HepG2 (cell line): ENCODE data around the gene CCDC183. TPM values are rescaled to one million over a fixed set of nuclear protein-coding genes. Genes with fewer than 3 reads are reported as not detected.

Experiments
- AFF4 ChIP-seq: sonication (generic); formaldehyde crosslinking; IDR thresholded peaks from 2 replicates; pipeline ENCODE4 v1.4.0; 2020; ENCODE audit warnings: missing genetic modification reagents
- CEBPG ChIP-seq: IDR thresholded peaks from 2 replicates; pipeline ENCODE4 v1.6.1; 2016
- FOXK1 ChIP-seq: sonication (generic); formaldehyde crosslinking; IDR thresholded peaks from 2 replicates; pipeline ENCODE4 v1.4.0; 2020; ENCODE audit warnings: low read depth, missing genetic modification reagents, borderline replicate concordance
- GPBP1L1 ChIP-seq: sonication (generic); formaldehyde crosslinking; IDR thresholded peaks from 2 replicates; pipeline ENCODE4 v1.5.0; 2020; ENCODE audit warnings: mild to moderate bottlenecking, missing genetic modification reagents
- NFIB ChIP-seq: sonication (generic); formaldehyde crosslinking; IDR thresholded peaks from 2 replicates; pipeline ENCODE4 v1.9.0; 2021; ENCODE audit warnings: missing genetic modification reagents, mild to moderate bottlenecking, borderline replicate concordance
- TOE1 ChIP-seq: sonication (generic); formaldehyde crosslinking; IDR thresholded peaks from 2 replicates; pipeline ENCODE4 v1.4.0; 2020; ENCODE audit warnings: mild to moderate bottlenecking, missing genetic modification reagents
- ZBTB39 ChIP-seq: sonication (generic); formaldehyde crosslinking; IDR thresholded peaks from 2 replicates; pipeline ENCODE4 v1.5.0; 2020; ENCODE audit warnings: missing genetic modification reagents
- ZBTB40 ChIP-seq, 2 experiments: fragments of 450-650 bp in 1 of 2; sonication (generic) in 1 of 2; formaldehyde crosslinking in 1 of 2; IDR thresholded peaks; 2 replicates each; pipeline versions ENCODE4 v1.6.1 to v1.8.0; 2016 to 2022; ENCODE audit warnings: antibody characterized with exemption in 1 of 2, mild to moderate bottlenecking in 1 of 2, missing genetic modification reagents in 1 of 2
- ZNF30 ChIP-seq: sonication (generic); formaldehyde crosslinking; IDR thresholded peaks from 2 replicates; pipeline ENCODE4 v1.5.0; 2020; ENCODE audit warnings: mild to moderate bottlenecking, missing genetic modification reagents
- ZNF460 ChIP-seq: sonication (generic); formaldehyde crosslinking; IDR thresholded peaks from 2 replicates; pipeline ENCODE4 v1.5.1; 2020; ENCODE audit warnings: missing genetic modification reagents, mild to moderate bottlenecking, borderline replicate concordance
- ZSCAN22 ChIP-seq: sonication (generic); formaldehyde crosslinking; IDR thresholded peaks from 2 replicates; pipeline ENCODE4 v1.4.0; 2020; ENCODE audit warnings: mild to moderate bottlenecking, missing genetic modification reagents
- polyA plus RNA-seq, 8 experiments: library from polyadenylated mRNA; depleted of rRNA in 3 of 8; stranded (reverse) in 7 of 8; unstranded in 1 of 8; fragments of >200 nt; fragmentation: Illumina TruSeq in 4 of 8; extraction: Trizol in 4 of 8; gene quantifications; 2 replicates each; pipeline versions ENCODE4 v1.2.1 to v1.2.3, GENCODE V29; 2011 to 2016; ENCODE audit warnings: low read depth in 4 of 8, missing spikeins in 1 of 8, mixed read lengths in 1 of 8; ENCODE audit not compliant: insufficient read depth in 1 of 8
- total RNA-seq, 5 experiments: library from RNA; depleted of rRNA; stranded (reverse); fragments of >200 nt; fragmentation: Illumina TruSeq; extraction: Trizol; gene quantifications; 2 replicates each; pipeline ENCODE4 v1.2.3, GENCODE V29; 2016; ENCODE audit warnings: low read depth in 1 of 5

Gene CCDC183
- total and polyA plus RNA-seq, 2 of the 13 experiments (the other 11 are each of a cell fraction or from before 2014, with no cell fraction given) = 5.0 to 66.4 TPM

- TF ChIP-seq AFF4 (no peak), ZSCAN22 (CRISPR knock-in tag) (no peak), GPBP1L1 (CRISPR knock-in tag) (no peak), TOE1 (CRISPR knock-in tag) (no peak), ZBTB39 (CRISPR knock-in tag) (0 out of 2 replicates have a peak, but pooled peaks have one; percentile 31), ZBTB40 (IDR thresholded peaks at IDR 0.05) (no peak), ZBTB40 (CRISPR knock-in tag; IDR thresholded peaks at IDR 0.05) (no peak), ZNF30 (CRISPR knock-in tag) (no peak), FOXK1 (CRISPR knock-in tag) (no peak), NFIB (no peak), ZNF460 (CRISPR knock-in tag) (no peak), CEBPG (CRISPR knock-in tag) (no peak)
Observed at GRCh38 chr9:136850866-136851775, 55.0 kb downstream of the CCDC183 start (continued).
